Measurements from ENCODE around the gene PPP6R2.
"Not testable (repeated sequence)": the region's sequence is repeated elsewhere in the genome, so short reads cannot be mapped to it uniquely, and the experiment has no call there.

Gene PPP6R2

GRCh38 chr22:50319503-50319951 is 23.6 kb upstream of the PPP6R2 start:
- TF ChIP-seq, protein P1, sequence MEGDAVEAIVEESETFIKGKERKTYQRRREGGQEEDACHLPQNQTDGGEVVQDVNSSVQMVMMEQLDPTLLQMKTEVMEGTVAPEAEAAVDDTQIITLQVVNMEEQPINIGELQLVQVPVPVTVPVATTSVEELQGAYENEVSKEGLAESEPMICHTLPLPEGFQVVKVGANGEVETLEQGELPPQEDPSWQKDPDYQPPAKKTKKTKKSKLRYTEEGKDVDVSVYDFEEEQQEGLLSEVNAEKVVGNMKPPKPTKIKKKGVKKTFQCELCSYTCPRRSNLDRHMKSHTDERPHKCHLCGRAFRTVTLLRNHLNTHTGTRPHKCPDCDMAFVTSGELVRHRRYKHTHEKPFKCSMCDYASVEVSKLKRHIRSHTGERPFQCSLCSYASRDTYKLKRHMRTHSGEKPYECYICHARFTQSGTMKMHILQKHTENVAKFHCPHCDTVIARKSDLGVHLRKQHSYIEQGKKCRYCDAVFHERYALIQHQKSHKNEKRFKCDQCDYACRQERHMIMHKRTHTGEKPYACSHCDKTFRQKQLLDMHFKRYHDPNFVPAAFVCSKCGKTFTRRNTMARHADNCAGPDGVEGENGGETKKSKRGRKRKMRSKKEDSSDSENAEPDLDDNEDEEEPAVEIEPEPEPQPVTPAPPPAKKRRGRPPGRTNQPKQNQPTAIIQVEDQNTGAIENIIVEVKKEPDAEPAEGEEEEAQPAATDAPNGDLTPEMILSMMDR (IDR thresholded peaks at IDR 0.05; ENCODE audit: low read depth, low read length) = no peak
- no peak for DNase-seq (ENCODE audit: extremely low read depth, low read depth)

DNA sequence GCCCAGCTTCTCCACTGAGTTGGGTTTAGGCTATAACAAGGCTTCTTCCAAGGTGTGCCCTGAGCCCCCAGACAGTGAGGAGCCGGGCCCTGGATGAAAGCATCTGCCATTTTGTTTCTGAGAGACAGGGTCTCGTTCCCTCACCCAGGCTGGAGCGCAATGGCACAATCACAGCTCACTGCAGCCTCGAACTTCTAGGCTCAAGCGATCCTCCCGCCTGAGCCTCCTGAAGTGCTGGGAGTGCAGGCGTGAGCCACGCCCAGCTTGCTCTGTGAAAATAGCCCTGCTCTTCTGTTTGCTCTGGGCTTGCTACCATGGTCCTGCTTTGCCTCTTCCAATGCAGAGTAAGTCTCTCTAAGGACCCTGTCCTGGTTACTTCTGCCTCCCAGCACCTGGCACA is 23.0 kb upstream of the PPP6R2 start:
- no peak for DNase-seq (ENCODE audit: extremely low read depth, low read depth)
- TF ChIP-seq, protein P1 (IDR thresholded peaks at IDR 0.05; ENCODE audit: low read depth, low read length) = no peak

GRCh38 chr22:50320671-50321325 is 22.3 kb upstream of the PPP6R2 start:
- TF ChIP-seq, protein P1 (IDR thresholded peaks at IDR 0.05; ENCODE audit: low read depth, low read length) = no peak

DNA sequence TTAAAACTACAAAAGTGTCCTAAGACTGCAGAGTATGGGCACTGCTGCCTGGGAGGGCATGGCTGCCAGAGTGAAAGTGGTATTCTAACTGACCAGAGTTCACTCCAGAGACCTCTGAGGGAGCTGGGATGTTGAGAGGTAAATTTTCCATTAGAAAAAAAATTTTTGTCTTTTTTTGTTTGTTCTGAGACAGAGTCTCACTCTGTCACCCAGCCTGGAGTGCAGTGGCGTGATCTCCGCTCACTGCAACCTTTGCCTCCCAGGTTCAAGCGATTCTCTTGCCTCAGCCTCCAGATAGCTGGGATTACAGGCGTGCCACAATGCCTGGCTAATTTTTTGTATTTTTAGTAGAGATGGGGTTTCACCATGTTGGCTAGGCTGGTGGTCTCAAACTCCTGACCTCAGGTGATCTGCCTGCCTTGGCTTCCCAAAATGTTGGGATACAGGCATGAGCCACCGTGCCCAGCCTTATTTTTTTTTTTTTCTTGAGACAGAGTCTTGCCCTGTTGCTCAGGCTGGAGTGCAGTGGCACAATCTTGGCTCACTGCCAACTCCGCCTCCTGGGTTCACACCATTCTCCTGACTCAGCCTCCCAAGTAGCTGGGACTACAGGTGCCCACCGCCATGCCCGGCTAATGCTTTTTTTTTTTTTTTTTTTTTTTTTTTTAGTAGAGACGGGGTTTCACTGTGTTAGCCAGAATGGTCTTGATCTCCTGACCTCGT is 20.6 kb upstream of the PPP6R2 start:
- DNase-seq (ENCODE audit: extremely low read depth, low read depth) = not testable (repeated sequence)

More at GRCh38 chr22:50320671-50321325, 22.3 kb upstream of the PPP6R2 start:
- no peak for DNase-seq (ENCODE audit: extremely low read depth, low read depth)

- TF ChIP-seq, protein P1 (IDR thresholded peaks at IDR 0.05; ENCODE audit: low read depth, low read length) = no peak
- no peak for DNase-seq (ENCODE audit: extremely low read depth, low read depth)
Observed at GRCh38 chr22:50323900-50324299, 19.2 kb upstream of the PPP6R2 start.

DNA sequence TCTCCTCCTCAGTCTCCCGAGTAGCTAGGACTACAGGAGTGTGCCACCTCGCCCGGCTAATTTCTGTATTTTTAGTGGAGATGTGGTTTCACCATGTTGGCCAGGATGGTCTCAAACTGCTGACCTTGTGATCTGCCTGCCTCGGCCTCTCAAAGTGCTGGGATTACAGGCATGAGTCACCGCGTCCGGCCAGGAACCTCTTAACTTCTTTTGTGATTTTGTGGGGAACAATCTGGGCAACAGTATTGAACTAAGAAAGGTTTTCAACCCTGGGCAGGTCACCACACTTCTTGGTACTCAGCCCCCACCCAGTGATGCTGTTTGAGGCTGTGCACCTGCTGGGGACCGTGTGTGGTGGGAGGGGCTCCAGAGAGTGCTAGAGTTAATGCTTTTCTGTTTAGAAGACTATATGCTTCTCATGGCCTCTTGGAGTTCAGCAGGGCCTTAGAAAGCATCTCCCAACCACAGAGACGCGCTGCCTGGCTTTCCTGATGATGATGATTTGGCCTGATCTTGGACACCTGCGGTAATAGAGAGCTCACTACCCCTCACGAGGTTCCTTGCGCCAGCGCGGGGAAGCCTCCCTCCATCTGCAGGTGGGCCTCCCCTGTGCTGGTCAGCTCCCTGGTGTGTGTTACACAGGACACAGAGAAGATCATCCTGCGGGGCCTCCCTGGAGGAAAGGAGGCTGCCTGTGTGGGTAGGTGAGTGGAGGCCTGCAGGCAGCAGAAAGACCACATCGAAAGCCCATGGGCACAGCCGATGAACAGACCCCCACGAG is 17.5 kb upstream of the PPP6R2 start:
- no peak for DNase-seq (ENCODE audit: extremely low read depth, low read depth)
- TF ChIP-seq, protein P1 (IDR thresholded peaks at IDR 0.05; ENCODE audit: low read depth, low read length) = no peak

DNA sequence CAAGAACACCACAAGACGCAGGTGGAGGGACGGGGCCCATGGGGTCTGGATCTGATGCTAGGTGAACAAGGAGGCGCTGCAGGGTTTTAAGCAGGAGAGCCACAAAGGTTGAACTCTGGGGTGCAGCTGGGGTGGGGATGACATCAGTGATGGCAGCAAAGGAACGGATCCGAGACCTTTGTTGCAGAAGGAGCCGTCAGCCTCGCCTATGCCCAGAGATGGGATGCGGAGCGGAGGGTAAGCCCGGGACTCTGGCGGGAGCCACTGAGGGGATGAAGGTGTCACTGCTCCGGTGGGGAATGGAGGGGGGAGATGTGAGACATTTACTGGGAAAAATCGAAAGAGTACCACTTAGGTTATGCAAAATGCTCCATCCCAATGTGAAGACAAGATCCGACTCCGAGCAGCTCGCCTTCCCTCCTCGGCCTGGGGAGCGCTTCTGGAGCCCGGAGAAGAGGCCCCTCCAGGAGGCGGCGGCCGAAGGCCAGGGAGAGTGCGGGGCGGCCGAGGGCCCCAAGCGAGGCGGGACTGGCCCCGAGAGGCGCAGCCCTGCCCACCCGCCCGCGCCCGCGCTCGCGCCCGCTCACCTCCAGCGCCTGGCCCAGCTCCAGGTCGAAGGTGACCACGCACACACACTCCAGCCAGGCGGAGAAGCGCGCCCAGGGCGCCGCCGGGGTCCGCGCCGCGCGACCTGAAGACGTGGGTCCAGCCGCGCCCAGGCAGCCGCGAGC is 16.7 kb upstream of the PPP6R2 start:
- TF ChIP-seq, protein P1 (IDR thresholded peaks at IDR 0.05; ENCODE audit: low read depth, low read length) = no peak

More for the DNA sequence above, 16.7 kb upstream of the PPP6R2 start:
- no peak for DNase-seq (ENCODE audit: extremely low read depth, low read depth)

All from AG09319 (cell line).